Measurements from ENCODE around the gene RAPGEF5.
A peak's percentile ranks its signal among the peaks of the same experiment; 100 is the strongest.

The RAPGEF5 gene

DNA sequence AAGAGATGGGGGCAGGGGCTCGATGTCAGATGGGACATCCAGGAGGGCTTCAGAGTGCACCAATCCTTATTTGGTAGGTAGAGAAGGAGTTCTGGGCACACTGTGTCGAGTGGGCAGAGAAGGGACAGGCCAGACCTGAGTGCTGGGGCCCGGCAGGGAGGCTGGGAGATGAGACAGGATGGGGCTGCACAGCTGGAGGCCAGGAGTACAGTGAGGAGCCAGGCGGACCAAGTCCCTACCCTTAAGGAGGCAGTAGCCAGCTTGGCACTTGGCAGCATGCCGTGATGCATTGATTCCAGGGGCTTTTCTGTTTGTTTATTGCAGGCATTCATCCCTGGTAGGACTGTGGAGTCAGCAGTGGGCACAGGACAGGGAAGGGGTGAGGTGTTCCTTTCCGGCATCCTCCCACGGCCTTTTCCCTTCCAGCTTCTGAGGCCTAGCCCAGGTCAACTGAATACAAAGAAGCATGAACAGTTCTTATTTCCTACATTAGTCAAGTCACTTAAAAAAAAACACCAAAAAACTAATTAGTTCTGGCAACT lies 242.4 kb downstream of the RAPGEF5 start:
- no peaks in the 10 kb centered on the region for H3K36me3 ChIP-seq (replicated peaks)
- no peak for DNase-seq
- H3K4me3 ChIP-seq (ENCODE audit: low read depth, low read length): no peak overlapping the region
- TF ChIP-seq, protein P1, sequence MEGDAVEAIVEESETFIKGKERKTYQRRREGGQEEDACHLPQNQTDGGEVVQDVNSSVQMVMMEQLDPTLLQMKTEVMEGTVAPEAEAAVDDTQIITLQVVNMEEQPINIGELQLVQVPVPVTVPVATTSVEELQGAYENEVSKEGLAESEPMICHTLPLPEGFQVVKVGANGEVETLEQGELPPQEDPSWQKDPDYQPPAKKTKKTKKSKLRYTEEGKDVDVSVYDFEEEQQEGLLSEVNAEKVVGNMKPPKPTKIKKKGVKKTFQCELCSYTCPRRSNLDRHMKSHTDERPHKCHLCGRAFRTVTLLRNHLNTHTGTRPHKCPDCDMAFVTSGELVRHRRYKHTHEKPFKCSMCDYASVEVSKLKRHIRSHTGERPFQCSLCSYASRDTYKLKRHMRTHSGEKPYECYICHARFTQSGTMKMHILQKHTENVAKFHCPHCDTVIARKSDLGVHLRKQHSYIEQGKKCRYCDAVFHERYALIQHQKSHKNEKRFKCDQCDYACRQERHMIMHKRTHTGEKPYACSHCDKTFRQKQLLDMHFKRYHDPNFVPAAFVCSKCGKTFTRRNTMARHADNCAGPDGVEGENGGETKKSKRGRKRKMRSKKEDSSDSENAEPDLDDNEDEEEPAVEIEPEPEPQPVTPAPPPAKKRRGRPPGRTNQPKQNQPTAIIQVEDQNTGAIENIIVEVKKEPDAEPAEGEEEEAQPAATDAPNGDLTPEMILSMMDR (IDR thresholded peaks at IDR 0.05; ENCODE audit: low read depth, low read length, missing control alignments): no peak
- no peak overlapping the region for H3K27ac ChIP-seq
- in situ Hi-C loops (cut with HindIII; ENCODE audit: low pct_ligation_motif_present, low sequenced_read_pairs): no loop called here
- no peaks in the 10 kb centered on the region for H3K27me3 ChIP-seq (replicated peaks)

DNA sequence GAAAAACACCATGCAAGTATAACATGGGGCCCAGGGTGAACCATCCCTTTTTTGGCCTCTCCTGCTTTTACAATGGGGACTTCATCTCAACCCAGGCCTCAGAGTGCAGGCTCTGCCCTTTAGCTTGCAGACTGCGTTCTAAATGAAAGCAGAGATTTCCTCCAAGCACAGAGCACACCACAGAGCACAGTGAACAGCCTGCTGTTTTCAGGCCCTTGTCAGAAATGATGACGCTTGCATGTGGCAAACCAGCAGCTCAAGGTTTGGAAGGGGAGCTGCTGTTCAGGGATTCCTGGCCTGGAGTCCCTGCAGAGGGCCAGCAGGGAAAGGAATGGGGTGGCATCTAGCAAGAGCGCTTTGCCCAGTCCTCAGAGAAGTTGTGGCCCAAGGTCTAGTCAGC lies 243.9 kb downstream of the RAPGEF5 start:
- Histone ChIP-seq H3K4me3 (ENCODE audit: low read depth, low read length) (no peak overlapping the region), H3K27ac (no peak overlapping the region), H3K36me3 (replicated peaks) (no peaks in the 10 kb centered on the region), H3K27me3 (replicated peaks) (no peaks in the 10 kb centered on the region)
- TF ChIP-seq, protein P1 (IDR thresholded peaks at IDR 0.05; ENCODE audit: low read depth, low read length, missing control alignments): no peak
- DNase-seq: no peak
- in situ Hi-C loops (cut with HindIII; ENCODE audit: low pct_ligation_motif_present, low sequenced_read_pairs): no loop called here

GRCh38 chr7:22111661-22112060 lies 245.3 kb downstream of the RAPGEF5 start:
- TF ChIP-seq, protein P1 (IDR thresholded peaks at IDR 0.05; ENCODE audit: low read depth, low read length, missing control alignments): no peak
- no peaks in the 10 kb centered on the region for H3K36me3 ChIP-seq (replicated peaks)
- no peak overlapping the region for H3K4me3 ChIP-seq (ENCODE audit: low read depth, low read length)
- no peak for DNase-seq
- H3K27me3 ChIP-seq (replicated peaks): no peaks in the 10 kb centered on the region
- no peak overlapping the region for H3K27ac ChIP-seq
- in situ Hi-C loops (cut with HindIII; ENCODE audit: low pct_ligation_motif_present, low sequenced_read_pairs): no loop called here

DNA sequence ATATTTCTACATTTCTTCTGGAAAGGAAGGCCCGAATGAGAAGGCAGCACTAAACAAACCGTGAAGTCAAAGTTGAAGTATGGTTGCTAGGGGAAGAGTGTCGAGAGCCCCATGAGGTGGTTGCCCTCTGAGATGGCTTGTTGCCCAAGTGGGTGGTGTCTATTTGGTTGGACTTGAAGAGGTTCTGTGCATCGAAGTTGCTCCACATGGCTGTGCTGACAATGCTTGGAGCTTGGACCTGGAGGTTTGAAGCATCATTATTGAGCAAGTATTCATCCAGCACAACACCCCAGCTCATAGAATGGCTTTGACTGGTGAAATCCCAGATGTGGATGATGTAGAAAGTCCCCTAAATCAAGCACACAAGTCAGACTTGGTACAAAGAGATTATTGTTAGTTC lies 246.1 kb downstream of the RAPGEF5 start:
- no peak for DNase-seq
- H3K27ac ChIP-seq: no peak overlapping the region
- in situ Hi-C loops (cut with HindIII; ENCODE audit: low pct_ligation_motif_present, low sequenced_read_pairs): no loop called here
- no peak overlapping the region for H3K4me3 ChIP-seq (ENCODE audit: low read depth, low read length)
- H3K27me3 ChIP-seq (replicated peaks): no peaks in the 10 kb centered on the region
- TF ChIP-seq, protein P1 (IDR thresholded peaks at IDR 0.05; ENCODE audit: low read depth, low read length, missing control alignments): no peak
- no peaks in the 10 kb centered on the region for H3K36me3 ChIP-seq (replicated peaks)

- TF ChIP-seq, protein P1 (IDR thresholded peaks at IDR 0.05; ENCODE audit: low read depth, low read length, missing control alignments): peak; percentile 82
- Histone ChIP-seq H3K36me3 (replicated peaks) (no peaks in the 10 kb centered on the region), H3K27me3 (replicated peaks) (no peaks in the 10 kb centered on the region), H3K4me3 (ENCODE audit: low read depth, low read length) (no peak overlapping the region), H3K27ac (no peak overlapping the region)
- peak; percentile 80 for DNase-seq
- in situ Hi-C loops (cut with HindIII; ENCODE audit: low pct_ligation_motif_present, low sequenced_read_pairs): no loop called here
Measured at GRCh38 chr7:22110227-22110839, 246.6 kb downstream of the RAPGEF5 start.

DNA sequence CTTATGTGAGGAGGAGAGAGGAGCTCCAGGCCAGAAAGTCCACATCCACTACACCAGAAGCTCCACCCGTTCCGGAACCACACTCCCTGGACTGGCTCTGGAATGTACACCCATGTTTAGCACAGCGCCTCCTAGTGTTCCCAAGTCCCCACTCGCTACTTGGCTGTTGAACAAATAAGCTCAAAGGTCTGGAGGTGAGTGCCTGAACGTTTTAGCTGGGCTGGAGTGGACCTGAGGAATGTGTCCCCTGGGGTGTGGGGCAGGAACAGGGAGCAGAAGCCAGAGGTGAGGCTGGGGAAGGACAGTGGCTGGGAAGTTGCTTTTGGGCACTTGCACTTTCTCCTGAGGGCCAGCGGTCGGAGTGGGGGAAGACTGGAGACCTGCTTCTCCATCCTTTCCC lies 247.2 kb downstream of the RAPGEF5 start:
- in situ Hi-C loops (cut with HindIII; ENCODE audit: low pct_ligation_motif_present, low sequenced_read_pairs): no loop called here
- TF ChIP-seq, protein P1 (IDR thresholded peaks at IDR 0.05; ENCODE audit: low read depth, low read length, missing control alignments): peak; percentile 65
- no peak overlapping the region for H3K4me3 ChIP-seq (ENCODE audit: low read depth, low read length)
- no peaks in the 10 kb centered on the region for H3K27me3 ChIP-seq (replicated peaks)
- peak; percentile 9 for DNase-seq
- H3K27ac ChIP-seq: no peak overlapping the region
- H3K36me3 ChIP-seq (replicated peaks): no peaks in the 10 kb centered on the region

Data from brain microvascular endothelial cell (primary cell).